Spleen (tissue), 11 donors: ENCODE results near the gene KDM1B. TPM values are rescaled to one million over a fixed set of nuclear protein-coding genes. Genes with fewer than 3 reads are reported as not detected.

Source experiments
- DNase-seq: peaks from one replicate; pipeline ENCODE4 v3.0.0-alpha.2; 2020
- H3K27ac ChIP-seq, 8 donors: fragments of 200-600 bp; sonication (generic) in 7 of 8; 1 replicate in 4 of 8; 2 replicates in 4 of 8; pipeline versions ENCODE4 v1.5.0 to v1.8.0; 2016 to 2021; ENCODE audit warnings: inconsistent platforms in 4 of 8, mild to moderate bottlenecking in 4 of 8, moderate library complexity in 1 of 8
- H3K27me3 ChIP-seq, 7 donors: fragments of 200-600 bp; sonication (generic) in 6 of 7; replicated peaks in 1 of 7; 1 replicate in 4 of 7; 2 replicates in 3 of 7; pipeline versions ENCODE4 v1.5.0 to v1.8.0; 2016 to 2021; ENCODE audit warnings: inconsistent platforms in 3 of 7, mild to moderate bottlenecking in 1 of 7
- H3K36me3 ChIP-seq, 6 donors: fragments of 200-600 bp; sonication (generic) in 5 of 6; 1 replicate in 4 of 6; 2 replicates in 2 of 6; pipeline versions ENCODE4 v1.5.0 to v1.8.0; 2016 to 2021; ENCODE audit warnings: inconsistent platforms in 2 of 6
- H3K4me1 ChIP-seq, 6 donors: fragments of 200-600 bp; sonication (generic) in 5 of 6; 1 replicate in 3 of 6; 2 replicates in 3 of 6; pipeline versions ENCODE4 v1.5.0 to v1.8.0; 2016 to 2021; ENCODE audit warnings: inconsistent platforms in 3 of 6
- H3K4me3 ChIP-seq, 8 donors: fragments of 200-600 bp; sonication (generic) in 7 of 8; 1 replicate in 4 of 8; 2 replicates in 4 of 8; pipeline versions ENCODE4 v1.5.0 to v1.8.0; 2016 to 2021; ENCODE audit warnings: inconsistent platforms in 4 of 8, mild to moderate bottlenecking in 4 of 8, moderate library complexity in 2 of 8
- H3K9me3 ChIP-seq, 8 donors: fragments of 200-600 bp; sonication (generic) in 7 of 8; 1 replicate in 4 of 8; 2 replicates in 4 of 8; pipeline versions ENCODE4 v1.5.0 to v1.8.0; 2016 to 2021; ENCODE audit warnings: inconsistent platforms in 4 of 8
- CTCF ChIP-seq, 11 experiments: fragments of 200-600 bp in 7 of 11; fragments of 450-650 bp in 4 of 11; sonication (generic) in 4 of 11; IDR thresholded peaks in 8 of 11; conservative IDR thresholded peaks in 3 of 11; 1 replicate in 7 of 11; 2 replicates in 4 of 11; pipeline versions ENCODE4 v1.4.0 to v1.8.0; 2016 to 2021; ENCODE audit warnings: antibody characterized with exemption in 11 of 11, inconsistent platforms in 4 of 11, mild to moderate bottlenecking in 1 of 11
- POLR2A ChIP-seq, 3 donors: fragments of 450-650 bp; IDR thresholded peaks; one replicate each; pipeline ENCODE4 v1.5.1; 2017; ENCODE audit warnings: antibody characterized with exemption in 3 of 3, mild to moderate bottlenecking in 1 of 3
- POLR2AphosphoS5 ChIP-seq, 3 donors: sonication (generic); formaldehyde crosslinking; IDR thresholded peaks; one replicate each; pipeline ENCODE4 v1.5.1; 2017; ENCODE audit warnings: antibody characterized with exemption in 3 of 3
- WGBS, 5 donors: extraction: QIAGEN DNeasy Blood & Tissue Kit in 3 of 5; methylation state at CpG; one replicate each; pipeline versions ENCODE4 v1.1.5 to v1.1.7; 2013 to 2018; 5-methylcytosine and 5-hydroxymethylcytosine counted together
- intact Hi-C: fragments of 100-400 bp; cut with DNase I; formaldehyde crosslinking; loops from one replicate; pipeline ENCODE4 v1.15.0; 2023; ENCODE audit warnings: low total_unique reads
- polyA plus RNA-seq, 3 donors: library from polyadenylated mRNA; stranded (reverse); fragments of 200-250 nt; gene quantifications; one replicate each; pipeline ENCODE4 v1.2.1, GENCODE V29; 2013
- total RNA-seq, 7 donors: library from RNA; depleted of rRNA in 3 of 7; stranded (reverse); fragments of >200 nt in 3 of 7; fragmentation: NEBNext Ultra II Directional in 4 of 7; extraction: Animal tissue kit (Norgen Biotek cat#: 25700) in 4 of 7; gene quantifications; one replicate each; pipeline versions ENCODE4 v1.1.0 to v1.2.1, GENCODE V29; 2016 to 2021
- donor health status: healthy with polysubstance abuse.
- donor health status: DM: no; HTN: no; CAD: no; lungs with moderate emphysema.
- donor health status: DM: no; HTN: no; CAD: no.
- donor health status: Bipolar disorder and iron deficiency.
- donor health status: healthy.
- donor health status: DM: no; HTN: no; CAD: no.
- donor health status: DM: yes; HTN: yes; CAD: no.

KDM1B gene
- total and polyA plus RNA-seq, 10 donors: 3.6 to 27.0 (median 19.7) TPM

- WGBS, 5 donors: 0 to 2% (median 1%) methylated on average over 12 to 113 of the region's 113 CpGs
- peak; percentile 94 for DNase-seq
- H3K9me3 ChIP-seq: peaks cover 0 to 5% (median 0%) of the 10 kb centered on the region in 8 donors
- peak within 1 kb of the TSS; percentile 74 to 97 (median 92) for H3K4me3 ChIP-seq
- peak within 1 kb of the TSS; percentile 85 to 98 (median 96) for H3K27ac ChIP-seq
- peaks cover 0 to 18% (median 0%) of the 10 kb centered on the region in 6 donors for H3K36me3 ChIP-seq
- TF ChIP-seq CTCF (IDR thresholded peaks at IDR 0.05 in 8 of 11, conservative IDR thresholded peaks at IDR 0.05 in 3 of 11): peak in 9 of 11 experiments; percentile 19 to 79 (median 50)
- peak in 2 of 3 donors; percentile 27 for TF ChIP-seq POLR2A (IDR thresholded peaks at IDR 0.05)
- peak; percentile 60 to 78 (median 78) for TF ChIP-seq POLR2AphosphoS5 (IDR thresholded peaks at IDR 0.05)
- H3K4me1 ChIP-seq: peaks cover 28 to 58% (median 44%) of the 10 kb centered on the region in 6 donors
- no peaks in the 10 kb centered on the region for H3K27me3 ChIP-seq
- intact Hi-C loops: loop anchor here (5.0 kb wide), 1 partner anchor 102 kb away; no protein-coding TSS in a partner anchor
Measured at GRCh38 chr6:18264219-18264922, 109.1 kb downstream of the KDM1B start, which contains the start of gene DEK. Gene DEK (minus strand): TSS chr6:18264530. CDS start chr6:18263987, 543 bp downstream.

GRCh38 chr6:18264923-18265377 lies 109.7 kb downstream of the KDM1B start:
- Histone ChIP-seq H3K9me3 (peaks cover 0 to 5% (median 0%) of the 10 kb centered on the region in 8 donors), H3K27ac (peak overlapping the region; percentile 85 to 98 (median 96)), H3K36me3 (peaks cover 0 to 12% (median 0%) of the 10 kb centered on the region in 6 donors), H3K4me1 (peaks cover 23 to 56% (median 39%) of the 10 kb centered on the region in 6 donors), H3K27me3 (no peaks in the 10 kb centered on the region), H3K4me3 (peak overlapping the region; percentile 74 to 97 (median 92))
- 2 to 4% (median 3%) methylated on average over 11 of the region's 11 CpGs for WGBS, 5 donors
- TF ChIP-seq POLR2AphosphoS5 (IDR thresholded peaks at IDR 0.05) (no peak), POLR2A (IDR thresholded peaks at IDR 0.05) (no peak), CTCF (IDR thresholded peaks at IDR 0.05 in 8 of 11, conservative IDR thresholded peaks at IDR 0.05 in 3 of 11) (peak in 2 of 11 experiments; percentile 2 to 3)
- DNase-seq: no peak
- intact Hi-C loops: loop anchor here (5.0 kb wide), 1 partner anchor 103 kb away; no protein-coding TSS in a partner anchor

GRCh38 chr6:18265787-18266522 lies 110.7 kb downstream of the KDM1B start:
- Histone ChIP-seq H3K4me1 (peaks cover 18 to 46% (median 29%) of the 10 kb centered on the region in 6 donors), H3K9me3 (peaks cover 0 to 5% (median 0%) of the 10 kb centered on the region in 8 donors), H3K4me3 (no peak overlapping the region), H3K36me3 (peaks cover 0 to 8% (median 0%) of the 10 kb centered on the region in 6 donors), H3K27ac (no peak overlapping the region), H3K27me3 (no peaks in the 10 kb centered on the region)
- TF ChIP-seq CTCF (IDR thresholded peaks at IDR 0.05 in 8 of 11, conservative IDR thresholded peaks at IDR 0.05 in 3 of 11) (no peak), POLR2A (IDR thresholded peaks at IDR 0.05) (no peak), POLR2AphosphoS5 (IDR thresholded peaks at IDR 0.05) (no peak)
- intact Hi-C loops: no loop called here
- 94 to 97% (median 97%) methylated on average over 12 to 14 of the region's 14 CpGs for WGBS, 5 donors
- DNase-seq: peak; percentile 81
